K562 (cell line): ENCODE measurements around the gene ARHGEF9. TPM values are rescaled to one million over a fixed set of nuclear protein-coding genes. Genes with fewer than 3 reads are reported as not detected.

Experiments
- ATAC-seq: fragments of 200-7000 bp; cut with Tn5 transposase; 3 replicates; pipeline ENCODE4 v1.9.1; 2020; ENCODE audit warnings: moderate library complexity
- BruUV-seq: library from RNA; stranded (reverse); fragments of 400-500 nt; replicated peaks from 2 replicates; lab custom pipeline; 2021; lab: Mats Ljungman, UMichigan
- CTCF ChIA-PET: fragments of 300-600 bp; formaldehyde crosslinking; extraction: SDS; loops from one replicate; lab custom pipeline; 2021; ENCODE audit warnings: low intra/inter-chr PET ratio; lab: Yijun Ruan, JAX
- POLR2A ChIA-PET: fragments of 300-600, 350-650 bp; sonication (Branson Sonifier 250); formaldehyde crosslinking; extraction: SDS; loops from one replicate; lab custom pipeline; 2021; ENCODE audit warnings: antibody characterized with exemption, inconsistent platforms; lab: Yijun Ruan, JAX
- DNase-seq, 4 experiments: peaks; one replicate each; pipeline versions ENCODE4 v3.0.0 to v3.0.0-alpha.2; 2011 to 2018; ENCODE audit warnings: low spot score in 3 of 4, mixed read lengths in 3 of 4; ENCODE audit errors: extremely low read depth in 1 of 4
- FAIRE-seq: peaks from 2 replicates; lab custom pipeline; 2011; peaks lifted over from hg19 to GRCh38; lab: Jason Lieb, UNC
- H2AFZ ChIP-seq: 2 replicates; pipeline ENCODE4 v1.6.0; 2011; ENCODE audit warnings: low read depth, low read length, control low read depth, inconsistent platforms
- H3K27ac ChIP-seq: fragments of 200-600 bp; 3 replicates; pipeline ENCODE4 v1.8.0; 2011; ENCODE audit warnings: low read depth, mild to moderate bottlenecking, control low read depth, inconsistent platforms, low read length, moderate library complexity, mixed read lengths; ENCODE audit errors: extremely low read depth
- H3K27me3 ChIP-seq, 2 experiments: fragments of 300-600 bp in 1 of 2; 2 replicates in 1 of 2; 3 replicates in 1 of 2; pipeline versions ENCODE4 v1.6.0 to v1.8.0; 2011; ENCODE audit warnings: inconsistent platforms in 2 of 2, low read length in 2 of 2, mild to moderate bottlenecking in 1 of 2, mixed read lengths in 1 of 2, moderate library complexity in 1 of 2; ENCODE audit not compliant: control insufficient read depth in 2 of 2, insufficient read depth in 2 of 2
- H3K36me3 ChIP-seq: fragments of 300-600 bp; 3 replicates; pipeline ENCODE4 v1.8.0; 2011; ENCODE audit warnings: mild to moderate bottlenecking, low read length, inconsistent platforms; ENCODE audit not compliant: control insufficient read depth, insufficient read depth
- H3K4me1 ChIP-seq, 2 experiments: fragments of 200-600 bp in 1 of 2; replicated peaks in 1 of 2; 2 replicates in 1 of 2; 3 replicates in 1 of 2; pipeline versions ENCODE4 v1.5.1 to v1.8.0; 2011; ENCODE audit warnings: inconsistent platforms in 2 of 2, low read length in 2 of 2, mild to moderate bottlenecking in 1 of 2, mixed read lengths in 1 of 2, moderate library complexity in 1 of 2; ENCODE audit not compliant: control insufficient read depth in 2 of 2, insufficient read depth in 2 of 2
- H3K4me2 ChIP-seq: 2 replicates; pipeline ENCODE4 v1.6.1; 2011; ENCODE audit warnings: low read length, control low read depth, inconsistent platforms, mixed read lengths; ENCODE audit not compliant: insufficient read depth
- H3K4me3 ChIP-seq: fragments of 200-600 bp; sonication (generic), shearing (Covaris generic); 2 replicates; pipeline ENCODE4 v1.5.1; 2016; ENCODE audit warnings: control low read depth, inconsistent platforms
- H3K79me2 ChIP-seq: fragments of 200-600 bp; 3 replicates; pipeline ENCODE4 v1.8.0; 2011; ENCODE audit warnings: low read length, inconsistent platforms; ENCODE audit not compliant: control insufficient read depth, insufficient read depth
- H3K9ac ChIP-seq, 2 experiments: 2 replicates each; pipeline versions ENCODE4 v1.6.0 to v1.6.1; 2011; ENCODE audit warnings: low read depth in 2 of 2, low read length in 2 of 2, control low read depth in 1 of 2, inconsistent platforms in 1 of 2, mild to moderate bottlenecking in 1 of 2, mixed read lengths in 1 of 2; ENCODE audit not compliant: insufficient read depth in 1 of 2
- H3K9me1 ChIP-seq: one replicate; pipeline ENCODE4 v1.6.0; 2011; ENCODE audit warnings: inconsistent platforms, mild to moderate bottlenecking, low read length, moderate library complexity; ENCODE audit not compliant: control insufficient read depth, insufficient read depth
- H3K9me3 ChIP-seq: replicated peaks from 2 replicates; pipeline ENCODE4 v1.5.1; 2011; ENCODE audit warnings: low read depth, low read length, inconsistent platforms; ENCODE audit not compliant: control insufficient read depth, insufficient read depth
- H4K20me1 ChIP-seq: replicated peaks from 2 replicates; pipeline ENCODE4 v1.6.1; 2011; ENCODE audit warnings: low read length, inconsistent platforms, mixed read lengths; ENCODE audit not compliant: control insufficient read depth, insufficient read depth
- FOXJ3 ChIP-seq: sonication (generic); formaldehyde crosslinking; IDR thresholded peaks from 2 replicates; pipeline ENCODE4 v1.4.0; 2020; ENCODE audit warnings: mild to moderate bottlenecking, missing genetic modification reagents
- HMGN3 ChIP-seq: IDR thresholded peaks from 2 replicates; pipeline ENCODE4 v1.6.1; 2011; ENCODE audit warnings: borderline replicate concordance, low read depth, mild to moderate bottlenecking, mixed read lengths, low read length; ENCODE audit not compliant: insufficient read length; ENCODE audit errors: extremely low read depth
- KLF6 ChIP-seq: fragments of 250-450 bp; sonication (Bioruptor Pico); IDR thresholded peaks from 2 replicates; pipeline ENCODE4 v1.4.0; 2020; ENCODE audit warnings: mild to moderate bottlenecking, moderate library complexity, borderline replicate concordance
- MAFF ChIP-seq: IDR thresholded peaks from 2 replicates; pipeline ENCODE4 v1.6.1; 2012; ENCODE audit warnings: low read length, improper control_type of control experiment
- ZNF174 ChIP-seq: fragments of 250-450 bp; sonication (Bioruptor Pico); IDR thresholded peaks from 2 replicates; pipeline ENCODE4 v1.4.0; 2020; ENCODE audit warnings: mild to moderate bottlenecking
- WGBS: fragments of 100-300 bp; shearing (Covaris generic); methylation state at CpG from one replicate; pipeline ENCODE4 v1.1.6; 2016; ENCODE audit warnings: low coverage, mixed read lengths; ENCODE audit not compliant: insufficient coverage; ENCODE audit errors: missing lambda C conversion rate; 5-methylcytosine and 5-hydroxymethylcytosine counted together
- in situ Hi-C: fragments of 300-500 bp; cut with MboI; formaldehyde crosslinking; loops from 4 replicates; pipeline ENCODE4 v1.15.0; 2018; ENCODE audit warnings: inconsistent platforms, mixed read lengths
- intact Hi-C: fragments of 100-400 bp; cut with micrococcal nuclease; formaldehyde crosslinking; loops from 2 replicates; pipeline ENCODE4 v1.14.2; 2022
- polyA plus RNA-seq, 8 experiments: library from polyadenylated mRNA; depleted of rRNA in 4 of 8; stranded (reverse) in 5 of 8; unstranded in 3 of 8; fragments of >200 nt; fragmentation: Nextera tagmentation in 2 of 8; fragmentation: Illumina TruSeq in 1 of 8; extraction: Ambion mirVana in 2 of 8; extraction: Trizol in 1 of 8; gene quantifications; 2 replicates each; pipeline versions ENCODE4 v1.2.1 to v1.2.3, GENCODE V29; 2011 to 2014; ENCODE audit warnings: inconsistent platforms in 1 of 8, missing spikeins in 1 of 8
- total RNA-seq, 7 experiments: library from RNA; depleted of rRNA in 6 of 7; stranded (reverse); fragments of >200 nt in 6 of 7; fragmentation: Illumina TruSeq in 2 of 7; extraction: Trizol in 2 of 7; gene quantifications; 2 replicates each; pipeline versions ENCODE4 v1.2.1 to v1.2.3, GENCODE V29; 2011 to 2021; ENCODE audit warnings: low replicate concordance in 1 of 7
- TF ChIP-seq, protein P1 (sequence below): fragments of 450-650 bp; formaldehyde crosslinking; IDR thresholded peaks from 2 replicates; pipeline ENCODE4 v1.4.0; 2022; ENCODE audit warnings: missing genetic modification characterization
- TF ChIP-seq, protein P2 (sequence below): fragments of 450-650 bp; IDR thresholded peaks from 2 replicates; pipeline ENCODE4 v1.6.1; 2018; ENCODE audit not compliant: partially characterized antibody

The ARHGEF9 gene
- total and polyA plus RNA-seq, 9 of the 15 experiments (the other 6 are each of a cell fraction or from before 2014, with no cell fraction given): 0.09 to 0.24 (median 0.15) TPM; not detected in 2

DNA sequence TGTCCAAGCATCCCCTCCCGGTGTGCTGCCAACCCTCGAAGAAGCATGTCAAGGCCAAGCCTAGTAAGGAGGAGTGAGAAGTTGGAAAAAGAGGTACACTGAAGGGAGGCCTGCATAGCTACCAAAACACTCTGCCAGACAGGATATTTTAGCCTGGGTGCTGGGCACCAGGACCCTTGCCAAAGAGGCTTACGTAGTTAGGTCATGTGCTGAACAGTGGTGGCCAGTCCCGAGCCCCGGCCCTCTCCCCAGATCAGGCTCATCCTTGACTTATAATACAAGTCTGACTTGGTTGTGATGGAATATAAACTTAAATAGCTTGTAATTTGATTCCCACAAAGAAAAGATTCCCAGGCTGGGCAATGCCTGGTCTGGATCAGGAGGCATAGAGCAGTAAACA, 149.3 kb downstream of the ARHGEF9 start:
- H3K36me3 ChIP-seq: no peaks in the 10 kb centered on the region
- 2% methylated on average over 5 of the region's 5 CpGs for WGBS
- intact Hi-C loops: no loop called here
- POLR2A ChIA-PET: interaction anchor here (0.5 kb wide), 1 partner anchor 313 kb away, joined by 3 read pairs; no protein-coding TSS in a partner anchor
- no peak overlapping the region for H3K27ac ChIP-seq
- H3K4me2 ChIP-seq: no peak overlapping the region
- CTCF ChIA-PET: no interaction called here
- DNase-seq (no peak), FAIRE-seq (no peak), ATAC-seq (no peak)
- H2AFZ ChIP-seq: no peak overlapping the region
- no peaks in the 10 kb centered on the region for H3K9me1 ChIP-seq
- TF ChIP-seq, protein P1, sequence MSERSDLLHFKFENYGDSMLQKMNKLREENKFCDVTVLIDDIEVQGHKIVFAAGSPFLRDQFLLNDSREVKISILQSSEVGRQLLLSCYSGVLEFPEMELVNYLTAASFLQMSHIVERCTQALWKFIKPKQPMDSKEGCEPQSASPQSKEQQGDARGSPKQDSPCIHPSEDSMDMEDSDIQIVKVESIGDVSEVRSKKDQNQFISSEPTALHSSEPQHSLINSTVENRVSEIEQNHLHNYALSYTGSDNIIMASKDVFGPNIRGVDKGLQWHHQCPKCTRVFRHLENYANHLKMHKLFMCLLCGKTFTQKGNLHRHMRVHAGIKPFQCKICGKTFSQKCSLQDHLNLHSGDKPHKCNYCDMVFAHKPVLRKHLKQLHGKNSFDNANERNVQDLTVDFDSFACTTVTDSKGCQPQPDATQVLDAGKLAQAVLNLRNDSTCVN (CRISPR knock-in tag): no peak
- no peak for TF ChIP-seq FOXJ3 (CRISPR knock-in tag)
- TF ChIP-seq MAFF: no peak
- TF ChIP-seq KLF6: no peak
- TF ChIP-seq HMGN3: no peak
- TF ChIP-seq, protein P2, sequence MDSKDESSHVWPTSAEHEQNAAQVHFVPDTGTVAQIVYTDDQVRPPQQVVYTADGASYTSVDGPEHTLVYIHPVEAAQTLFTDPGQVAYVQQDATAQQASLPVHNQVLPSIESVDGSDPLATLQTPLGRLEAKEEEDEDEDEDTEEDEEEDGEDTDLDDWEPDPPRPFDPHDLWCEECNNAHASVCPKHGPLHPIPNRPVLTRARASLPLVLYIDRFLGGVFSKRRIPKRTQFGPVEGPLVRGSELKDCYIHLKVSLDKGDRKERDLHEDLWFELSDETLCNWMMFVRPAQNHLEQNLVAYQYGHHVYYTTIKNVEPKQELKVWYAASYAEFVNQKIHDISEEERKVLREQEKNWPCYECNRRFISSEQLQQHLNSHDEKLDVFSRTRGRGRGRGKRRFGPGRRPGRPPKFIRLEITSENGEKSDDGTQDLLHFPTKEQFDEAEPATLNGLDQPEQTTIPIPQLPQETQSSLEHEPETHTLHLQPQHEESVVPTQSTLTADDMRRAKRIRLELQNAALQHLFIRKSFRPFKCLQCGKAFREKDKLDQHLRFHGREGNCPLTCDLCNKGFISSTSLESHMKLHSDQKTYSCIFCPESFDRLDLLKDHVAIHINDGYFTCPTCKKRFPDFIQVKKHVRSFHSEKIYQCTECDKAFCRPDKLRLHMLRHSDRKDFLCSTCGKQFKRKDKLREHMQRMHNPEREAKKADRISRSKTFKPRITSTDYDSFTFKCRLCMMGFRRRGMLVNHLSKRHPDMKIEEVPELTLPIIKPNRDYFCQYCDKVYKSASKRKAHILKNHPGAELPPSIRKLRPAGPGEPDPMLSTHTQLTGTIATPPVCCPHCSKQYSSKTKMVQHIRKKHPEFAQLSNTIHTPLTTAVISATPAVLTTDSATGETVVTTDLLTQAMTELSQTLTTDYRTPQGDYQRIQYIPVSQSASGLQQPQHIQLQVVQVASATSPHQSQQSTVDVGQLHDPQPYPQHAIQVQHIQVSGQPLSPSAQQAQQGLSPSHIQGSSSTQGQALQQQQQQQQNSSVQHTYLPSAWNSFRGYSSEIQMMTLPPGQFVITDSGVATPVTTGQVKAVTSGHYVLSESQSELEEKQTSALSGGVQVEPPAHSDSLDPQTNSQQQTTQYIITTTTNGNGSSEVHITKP: no peak
- TF ChIP-seq ZNF174 (CRISPR knock-in tag): no peak
- H3K4me3 ChIP-seq: no peak overlapping the region
- in situ Hi-C loops: no loop called here
- H3K4me1 ChIP-seq: no peaks in the 10 kb centered on the region
- no peaks in the 10 kb centered on the region for H4K20me1 ChIP-seq
- H3K79me2 ChIP-seq: no peaks in the 10 kb centered on the region
- no TSS peak for BruUV-seq
- no peak overlapping the region for H3K9ac ChIP-seq
- no peaks in the 10 kb centered on the region for H3K27me3 ChIP-seq
- H3K9me3 ChIP-seq: no peaks in the 10 kb centered on the region
